A549 (cell line): Measurements from ENCODE around the gene AKAP8L. TPM values are rescaled to one million over a fixed set of nuclear protein-coding genes. Genes with fewer than 3 reads are reported as not detected.

Experiments used
- ATAC-seq, 2 experiments: fragments of 200-7000 bp in 1 of 2; fragments of >200 bp in 1 of 2; cut with Nextera tagmentation in 1 of 2; cut with Tn5 transposase in 1 of 2; 3 replicates each; pipeline versions ENCODE4 v1.8.0 to v1.9.1; 2018 to 2020; ENCODE audit warnings: mild to moderate bottlenecking in 1 of 2, moderate library complexity in 1 of 2
- CTCF ChIA-PET: fragments of 300-600 bp; sonication (Branson Sonifier 250); formaldehyde crosslinking; extraction: SDS; loops from one replicate; lab custom pipeline; 2021; ENCODE audit warnings: antibody characterized with exemption, inconsistent platforms; lab: Yijun Ruan, JAX
- POLR2A ChIA-PET: fragments of 350-600 bp; formaldehyde crosslinking; extraction: SDS; loops from one replicate; lab custom pipeline; 2021; ENCODE audit warnings: antibody characterized with exemption, inconsistent platforms; lab: Yijun Ruan, JAX
- DNase-seq, 2 experiments: peaks; one replicate each; pipeline versions ENCODE4 v3.0.0 to v3.0.0-alpha.2; 2011 to 2016; ENCODE audit warnings: low read depth in 1 of 2, low spot score in 1 of 2
- FAIRE-seq: peaks from 2 replicates; lab custom pipeline; 2011; peaks lifted over from hg19 to GRCh38; lab: Jason Lieb, UNC
- H3K27ac ChIP-seq, 2 experiments: fragments of >200 bp; sonication (Bioruptor Twin); formaldehyde crosslinking; 3 replicates each; pipeline ENCODE4 v1.5.1; 2016 to 2017
- H3K4me1 ChIP-seq: fragments of >200 bp; sonication (Bioruptor Twin); formaldehyde crosslinking; 3 replicates; pipeline ENCODE4 v1.6.1; 2016
- H3K4me2 ChIP-seq: fragments of >200 bp; sonication (Bioruptor Twin); formaldehyde crosslinking; 3 replicates; pipeline ENCODE4 v1.6.1; 2016
- H3K4me3 ChIP-seq: fragments of >200 bp; sonication (Bioruptor Twin); formaldehyde crosslinking; 3 replicates; pipeline ENCODE4 v1.5.1; 2016
- H3K9me3 ChIP-seq: fragments of >200 bp; sonication (Bioruptor Twin); formaldehyde crosslinking; 3 replicates; pipeline ENCODE4 v1.6.1; 2016
- ATOH8 ChIP-seq: fragments of 250-450 bp; sonication (Bioruptor Pico); IDR thresholded peaks from 2 replicates; pipeline ENCODE4 v1.5.0; 2020; ENCODE audit warnings: low read depth, mild to moderate bottlenecking, moderate library complexity
- BHLHE40 ChIP-seq: IDR thresholded peaks from 2 replicates; pipeline ENCODE4 v1.6.1; 2012; ENCODE audit warnings: low read depth, low read length, inconsistent platforms
- CTCF ChIP-seq: fragments of >200 bp; sonication (Bioruptor Twin); formaldehyde crosslinking; IDR thresholded peaks from 3 replicates; pipeline ENCODE4 v1.5.1; 2016
- EHMT2 ChIP-seq: fragments of 200-600 bp; sonication (generic); IDR thresholded peaks from 2 replicates; pipeline ENCODE4 v1.6.1; 2016; ENCODE audit warnings: antibody characterized with exemption, low read depth, mild to moderate bottlenecking, moderate library complexity
- ELK1 ChIP-seq: fragments of 150-350 bp; IDR thresholded peaks from 2 replicates; pipeline ENCODE4 v1.6.1; 2014; ENCODE audit warnings: low read depth, mild to moderate bottlenecking, low read length
- FOSB ChIP-seq: fragments of 250-450 bp; sonication (Bioruptor Pico); IDR thresholded peaks from 2 replicates; pipeline ENCODE4 v1.5.0; 2020; ENCODE audit warnings: mild to moderate bottlenecking, moderate library complexity
- GATA3 ChIP-seq: IDR thresholded peaks from 2 replicates; pipeline ENCODE4 v1.6.1; 2012; ENCODE audit warnings: borderline replicate concordance
- HDAC2 ChIP-seq: fragments of 200-600 bp; sonication (generic); IDR thresholded peaks from 2 replicates; pipeline ENCODE4 v1.6.1; 2016
- HES2 ChIP-seq: fragments of >200 bp; sonication (Bioruptor Twin); formaldehyde crosslinking; IDR thresholded peaks from 2 replicates; pipeline ENCODE4 v1.6.1; 2016
- HEYL ChIP-seq: fragments of 250-450 bp; sonication (Bioruptor Pico); IDR thresholded peaks from 2 replicates; pipeline ENCODE4 v1.8.0; 2021; ENCODE audit warnings: mild to moderate bottlenecking, moderate library complexity
- KDM1A ChIP-seq: fragments of 200-600 bp; sonication (generic); IDR thresholded peaks from 2 replicates; pipeline ENCODE4 v1.6.1; 2016; ENCODE audit warnings: low read depth, mild to moderate bottlenecking
- MAFK ChIP-seq: fragments of 450-650 bp; IDR thresholded peaks from 2 replicates; pipeline ENCODE4 v1.6.1; 2014; ENCODE audit not compliant: partially characterized antibody
- MAX ChIP-seq: IDR thresholded peaks from 2 replicates; pipeline ENCODE4 v1.6.1; 2012
- MYC ChIP-seq: IDR thresholded peaks from 2 replicates; pipeline ENCODE4 v1.6.1; 2012; ENCODE audit warnings: mild to moderate bottlenecking, inconsistent platforms, low read length, improper control_type of control experiment, borderline replicate concordance
- NFE2L2 ChIP-seq: fragments of 150-350 bp; conservative IDR thresholded peaks from 2 replicates; pipeline ENCODE4 v1.6.1; 2014; ENCODE audit warnings: low read length
- PHF8 ChIP-seq: fragments of 200-600 bp; sonication (generic); IDR thresholded peaks from 2 replicates; pipeline ENCODE4 v1.6.1; 2016; ENCODE audit warnings: low read depth, mild to moderate bottlenecking, antibody characterized with exemption, moderate library complexity, borderline replicate concordance
- RAD21 ChIP-seq, 2 experiments: fragments of >200 bp in 1 of 2; sonication (Bioruptor Twin) in 1 of 2; formaldehyde crosslinking in 1 of 2; IDR thresholded peaks in 1 of 2; conservative IDR thresholded peaks in 1 of 2; 2 replicates in 1 of 2; 3 replicates in 1 of 2; pipeline ENCODE4 v1.6.1; 2012 to 2018; ENCODE audit warnings: inconsistent platforms in 1 of 2
- SREBF2 ChIP-seq: fragments of 450-650 bp; IDR thresholded peaks from 2 replicates; pipeline ENCODE4 v1.6.1; 2014; ENCODE audit warnings: mild to moderate bottlenecking, moderate library complexity
- ZNF302 ChIP-seq: fragments of 250-450 bp; sonication (Bioruptor Pico); IDR thresholded peaks from 2 replicates; pipeline ENCODE4 v1.9.0; 2021; ENCODE audit warnings: inconsistent platforms, mild to moderate bottlenecking, moderate library complexity
- WGBS: methylation state at CpG from one replicate; pipeline ENCODE4 v1.1.6; 2017; ENCODE audit errors: missing lambda C conversion rate; 5-methylcytosine and 5-hydroxymethylcytosine counted together
- polyA plus RNA-seq, 4 experiments: library from polyadenylated mRNA; depleted of rRNA in 3 of 4; stranded (reverse); fragments of >200 nt; fragmentation: RNase III in 1 of 4; extraction: RNeasy Plus Mini Kit Qiagen cat#74134 plus additional on column Dnase treatment in 1 of 4; gene quantifications; 2 replicates in 3 of 4; 3 replicates in 1 of 4; pipeline ENCODE4 v1.2.3, GENCODE V29; 2011 to 2017
- TF ChIP-seq, protein P1 (sequence below): IDR thresholded peaks from 2 replicates; pipeline ENCODE4 v1.6.1; 2012

The AKAP8L gene
- polyA plus RNA-seq, 2 of the 4 experiments (the other 2 are of a cell fraction) = 28.4 to 42.9 TPM

- WGBS = 94% methylated on average over 20 of the region's 22 CpGs
- ChIA-PET CTCF (interaction anchor here (1.1 to 1.9 kb wide), 3 partner anchors 14 to 133 kb away, joined by 3 to 11 read pairs (median 6); no protein-coding TSS in a partner anchor), POLR2A (no interaction called here)
- H3K4me1 ChIP-seq = peaks cover 6% of the 10 kb centered on the region
- no peak overlapping the region for H3K27ac ChIP-seq
- H3K4me2 ChIP-seq = no peak overlapping the region
- peaks cover 8% of the 10 kb centered on the region; the same call in 1 of the 3 replicates for H3K9me3 ChIP-seq
- ATAC-seq (no peak), DNase-seq (no peak), FAIRE-seq (no peak)
- TF ChIP-seq CTCF (no peak), HEYL (CRISPR knock-in tag) (no peak), ZNF302 (CRISPR knock-in tag) (no peak)
- H3K4me3 ChIP-seq = no peak overlapping the region
Observed at GRCh38 chr19:15422296-15423075, 3.7 kb upstream of the AKAP8L start.

DNA sequence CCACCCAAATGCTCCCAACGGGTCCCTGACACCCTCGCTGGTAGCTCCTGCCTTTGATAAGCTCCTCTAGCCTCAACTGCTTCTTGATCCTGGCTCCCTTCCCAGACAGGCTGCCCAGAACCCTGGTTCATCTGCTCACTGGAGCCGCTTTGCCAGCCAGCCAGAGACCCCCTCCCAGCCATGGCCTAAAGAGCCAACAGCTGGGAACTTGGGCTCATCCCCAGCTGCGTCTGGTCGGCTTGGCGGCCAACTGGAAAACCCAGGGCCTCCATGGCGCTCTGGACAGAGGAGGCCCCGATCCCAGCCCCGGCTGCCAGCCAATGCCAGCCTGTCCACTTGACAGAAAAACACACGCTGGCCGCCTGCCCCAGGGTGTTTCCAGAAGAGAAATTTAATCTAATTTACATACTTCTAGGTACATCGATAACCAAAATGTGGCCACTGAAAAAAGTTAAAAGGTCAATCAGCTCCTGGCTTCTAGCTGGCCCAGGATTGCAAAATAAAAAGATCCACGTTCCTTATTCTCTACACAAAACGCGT is 3.0 kb upstream of the AKAP8L start:
- POLR2A ChIA-PET = interaction anchor here (1.4 kb wide), 1 partner anchor 11 kb away, joined by 3 read pairs; no protein-coding TSS in a partner anchor
- TF ChIP-seq, protein P1, sequence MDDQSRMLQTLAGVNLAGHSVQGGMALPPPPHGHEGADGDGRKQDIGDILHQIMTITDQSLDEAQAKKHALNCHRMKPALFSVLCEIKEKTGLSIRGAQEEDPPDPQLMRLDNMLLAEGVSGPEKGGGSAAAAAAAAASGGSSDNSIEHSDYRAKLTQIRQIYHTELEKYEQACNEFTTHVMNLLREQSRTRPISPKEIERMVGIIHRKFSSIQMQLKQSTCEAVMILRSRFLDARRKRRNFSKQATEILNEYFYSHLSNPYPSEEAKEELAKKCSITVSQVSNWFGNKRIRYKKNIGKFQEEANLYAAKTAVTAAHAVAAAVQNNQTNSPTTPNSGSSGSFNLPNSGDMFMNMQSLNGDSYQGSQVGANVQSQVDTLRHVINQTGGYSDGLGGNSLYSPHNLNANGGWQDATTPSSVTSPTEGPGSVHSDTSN = no peak
- TF ChIP-seq KDM1A = no peak
- no peak for TF ChIP-seq NFE2L2
- TF ChIP-seq ATOH8 = no peak
- TF ChIP-seq HDAC2 = no peak
- no peak for TF ChIP-seq PHF8
- TF ChIP-seq MAFK = no peak
- TF ChIP-seq EHMT2 = no peak
- no peak for TF ChIP-seq MAX
- TF ChIP-seq FOSB = no peak
- no peak for TF ChIP-seq ELK1
- no peak for TF ChIP-seq BHLHE40
- TF ChIP-seq SREBF2 = no peak
- TF ChIP-seq HEYL (CRISPR knock-in tag) = no peak
- TF ChIP-seq GATA3 = no peak
- TF ChIP-seq HES2 = no peak
- no peak for TF ChIP-seq MYC
- TF ChIP-seq RAD21 (conservative IDR thresholded peaks at IDR 0.05 in 1 of 2, IDR thresholded peaks at IDR 0.05 in 1 of 2) = no peak
- DNase-seq (no peak), FAIRE-seq (no peak), ATAC-seq (no peak)
- Histone ChIP-seq H3K27ac (no peak overlapping the region), H3K9me3 (peaks cover 8% of the 10 kb centered on the region; the same call in 1 of the 3 replicates), H3K4me3 (no peak overlapping the region), H3K4me1 (peaks cover 13% of the 10 kb centered on the region), H3K4me2 (no peak overlapping the region)
- WGBS = 84% methylated on average over 12 of the region's 15 CpGs
- CTCF ChIA-PET = interaction anchor here (1.1 to 1.9 kb wide), 3 partner anchors 15 to 134 kb away, joined by 3 to 11 read pairs (median 6); no protein-coding TSS in a partner anchor
